Naive thymus-derived CD4-positive, alpha-beta T cell (primary cell): Measurements from ENCODE around the gene KRTAP3-2. TPM values are rescaled to one million over a fixed set of nuclear protein-coding genes. Genes with fewer than 3 reads are reported as not detected.

Source experiments
- ATAC-seq: fragments of 150-1000 bp; cut with Tn5 transposase; 2 replicates; pipeline ENCODE4 v1.10.0; 2021; ENCODE audit warnings: mild to moderate bottlenecking, moderate library complexity
- CTCF ChIA-PET: fragments of 350-600 bp; sonication (Branson Sonifier 250); formaldehyde crosslinking; loops from one replicate; lab custom pipeline; 2021; ENCODE audit warnings: antibody characterized with exemption; lab: Charles Lee
- POLR2A ChIA-PET: fragments of 350-600 bp; sonication (Branson Sonifier 250); formaldehyde crosslinking; loops from one replicate; lab custom pipeline; 2021; ENCODE audit warnings: antibody characterized with exemption, inconsistent platforms; lab: Charles Lee
- DNase-seq, 9 donors: peaks; one replicate each; pipeline versions ENCODE4 v3.0.0 to v3.0.0-alpha.2; 2020 to 2022; ENCODE audit warnings: mixed read lengths in 1 of 9
- H3K27ac ChIP-seq: one replicate; pipeline ENCODE4 v1.7.0; 2013; ENCODE audit warnings: mild to moderate bottlenecking, low read depth, low read length, moderate library complexity
- H3K27me3 ChIP-seq, 2 donors: one replicate each; pipeline ENCODE4 v1.7.0; 2013; ENCODE audit warnings: low read length in 2 of 2, mild to moderate bottlenecking in 2 of 2, moderate library complexity in 2 of 2; ENCODE audit not compliant: control insufficient read depth in 2 of 2, insufficient read depth in 2 of 2
- H3K36me3 ChIP-seq, 3 experiments: 1 replicate in 2 of 3; 2 replicates in 1 of 3; pipeline ENCODE4 v1.7.0; 2013; ENCODE audit warnings: low read length in 3 of 3, mild to moderate bottlenecking in 3 of 3, moderate library complexity in 1 of 3; ENCODE audit not compliant: insufficient read depth in 3 of 3, control insufficient read depth in 2 of 3
- H3K4me1 ChIP-seq, 2 donors: one replicate each; pipeline ENCODE4 v1.7.0; 2013; ENCODE audit warnings: low read length in 2 of 2, mild to moderate bottlenecking in 2 of 2, moderate library complexity in 1 of 2; ENCODE audit not compliant: control insufficient read depth in 2 of 2, insufficient read depth in 2 of 2
- H3K4me3 ChIP-seq: 2 replicates; pipeline ENCODE4 v1.7.0; 2013; ENCODE audit warnings: mild to moderate bottlenecking, low read length
- H3K9me3 ChIP-seq, 3 experiments: 1 replicate in 2 of 3; 2 replicates in 1 of 3; pipeline ENCODE4 v1.7.0; 2013; ENCODE audit warnings: low read length in 3 of 3; ENCODE audit not compliant: control insufficient read depth in 2 of 3
- H3K27ac Mint-ChIP-seq, 9 donors: one replicate each; pipeline ENCODE4 v1.8.0; 2020 to 2022; ENCODE audit warnings: mixed read lengths in 9 of 9, mild to moderate bottlenecking in 8 of 9, moderate library complexity in 5 of 9, inconsistent platforms in 2 of 9
- H3K27me3 Mint-ChIP-seq, 5 donors: one replicate each; pipeline ENCODE4 v1.8.0; 2021 to 2022; ENCODE audit warnings: mixed read lengths in 5 of 5, mild to moderate bottlenecking in 1 of 5
- H3K36me3 Mint-ChIP-seq, 5 donors: one replicate each; pipeline ENCODE4 v1.8.0; 2020 to 2022; ENCODE audit warnings: mixed read lengths in 5 of 5, mild to moderate bottlenecking in 3 of 5, inconsistent platforms in 1 of 5
- H3K4me1 Mint-ChIP-seq, 7 donors: one replicate each; pipeline ENCODE4 v1.8.0; 2020 to 2022; ENCODE audit warnings: mixed read lengths in 7 of 7, mild to moderate bottlenecking in 3 of 7, inconsistent platforms in 1 of 7
- H3K4me3 Mint-ChIP-seq, 10 donors: one replicate each; pipeline ENCODE4 v1.8.0; 2020 to 2022; ENCODE audit warnings: mild to moderate bottlenecking in 10 of 10, mixed read lengths in 10 of 10, moderate library complexity in 6 of 10, inconsistent platforms in 2 of 10
- H3K9me3 Mint-ChIP-seq, 11 donors: one replicate each; pipeline ENCODE4 v1.8.0; 2020 to 2022; ENCODE audit warnings: mixed read lengths in 11 of 11, mild to moderate bottlenecking in 4 of 11, inconsistent platforms in 1 of 11, moderate library complexity in 1 of 11
- intact Hi-C, 2 donors: fragments of 100-400 bp; cut with micrococcal nuclease; formaldehyde crosslinking; loops; one replicate each; pipeline ENCODE4 v1.15.1; 2023
- polyA plus RNA-seq, 2 donors: library from polyadenylated mRNA; unstranded; fragments of 300-500 nt; fragmentation: Illumina TruSeq; gene quantifications; one replicate each; pipeline ENCODE4 v1.2.3, GENCODE V29; 2021
- total RNA-seq, 6 experiments: library from RNA in 5 of 6; stranded (reverse) in 5 of 6; gene quantifications; 1 replicate in 5 of 6; 2 replicates in 1 of 6; pipeline ENCODE4 v1.2.3 and lab custom pipeline; 2021 to 2026

Gene KRTAP3-2
- total and polyA plus RNA-seq, 7 experiments from 2014 or later = not detected

- Mint-ChIP-seq H3K27me3 (peaks cover 10 to 18% (median 13%) of the 10 kb centered on the region in 5 donors), H3K27ac (no peak overlapping the region), H3K36me3 (peaks cover 0 to 3% (median 0%) of the 10 kb centered on the region in 5 donors), H3K4me1 (peaks cover 0 to 6% (median 0%) of the 10 kb centered on the region in 7 donors), H3K9me3 (peaks cover 0 to 3% (median 0%) of the 10 kb centered on the region in 11 donors), H3K4me3 (no peak overlapping the region)
- H3K36me3 ChIP-seq = no peaks in the 10 kb centered on the region
- no peaks in the 10 kb centered on the region for H3K27me3 ChIP-seq
- no peak overlapping the region for H3K27ac ChIP-seq
- H3K4me3 ChIP-seq = no peak overlapping the region
- DNase-seq (no peak), ATAC-seq (no peak)
- ChIA-PET POLR2A (no interaction called here), CTCF (no interaction called here)
- H3K4me1 ChIP-seq = no peaks in the 10 kb centered on the region
- no peaks in the 10 kb centered on the region for H3K9me3 ChIP-seq
- intact Hi-C loops = no loop called here
These were observed 39.6 kb downstream of the KRTAP3-2 start for GRCh38 chr17:40960144-40960543.

GRCh38 chr17:40958086-40958953, 41.4 kb downstream of the KRTAP3-2 start:
- POLR2A ChIA-PET = no interaction called here
- Histone ChIP-seq H3K27me3 (no peaks in the 10 kb centered on the region), H3K36me3 (no peaks in the 10 kb centered on the region), H3K4me1 (no peaks in the 10 kb centered on the region), H3K9me3 (no peaks in the 10 kb centered on the region), H3K27ac (no peak overlapping the region), H3K4me3 (no peak overlapping the region)
- H3K36me3 Mint-ChIP-seq = peaks cover 0 to 2% (median 0%) of the 10 kb centered on the region in 5 donors
- ATAC-seq = no peak
- CTCF ChIA-PET = no interaction called here
- no peak overlapping the region for H3K4me3 Mint-ChIP-seq
- no peak overlapping the region for H3K27ac Mint-ChIP-seq
- no peak for DNase-seq
- H3K4me1 Mint-ChIP-seq = peaks cover 0 to 6% (median 0%) of the 10 kb centered on the region in 7 donors
- intact Hi-C loops = no loop called here
- peaks cover 17 to 31% (median 28%) of the 10 kb centered on the region in 5 donors for H3K27me3 Mint-ChIP-seq
- H3K9me3 Mint-ChIP-seq = peaks cover 0 to 2% (median 0%) of the 10 kb centered on the region in 11 donors

- H3K4me3 ChIP-seq = no peak overlapping the region
- no peak overlapping the region for H3K27ac ChIP-seq
- ChIA-PET POLR2A (no interaction called here), CTCF (no interaction called here)
- Mint-ChIP-seq H3K27ac (no peak overlapping the region), H3K4me1 (peaks cover 0 to 6% (median 0%) of the 10 kb centered on the region in 7 donors), H3K27me3 (peaks cover 18 to 41% (median 36%) of the 10 kb centered on the region in 5 donors), H3K9me3 (peaks cover 0 to 1% (median 0%) of the 10 kb centered on the region in 11 donors), H3K4me3 (no peak overlapping the region), H3K36me3 (no peaks in the 10 kb centered on the region)
- ATAC-seq (no peak), DNase-seq (no peak)
- no peaks in the 10 kb centered on the region for H3K9me3 ChIP-seq
- no peaks in the 10 kb centered on the region for H3K36me3 ChIP-seq
- H3K27me3 ChIP-seq = no peaks in the 10 kb centered on the region
- H3K4me1 ChIP-seq = no peaks in the 10 kb centered on the region
- intact Hi-C loops = no loop called here
These were observed 43.1 kb downstream of the KRTAP3-2 start for GRCh38 chr17:40956401-40957254.

DNA sequence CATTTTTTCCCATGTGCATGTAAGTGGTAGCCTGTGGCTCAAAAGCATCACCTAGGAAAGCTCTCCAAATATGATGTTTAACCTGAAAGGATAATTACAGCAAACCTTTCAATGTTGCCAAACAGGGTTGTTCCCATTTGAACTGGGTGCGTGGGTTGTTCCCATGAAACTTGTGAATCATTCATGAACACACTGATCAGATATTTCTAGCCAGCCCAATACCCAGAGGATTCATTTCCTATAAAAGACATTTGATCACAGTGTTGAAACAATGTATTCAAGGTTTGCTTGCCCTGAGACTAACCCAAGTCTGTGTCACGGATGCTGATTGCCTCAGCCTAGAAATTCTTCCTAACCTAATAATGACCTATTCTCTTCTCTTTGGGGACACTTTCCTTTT, 45.8 kb downstream of the KRTAP3-2 start:
- no peak for DNase-seq

GRCh38 chr17:40952661-40953060, 47.0 kb downstream of the KRTAP3-2 start:
- POLR2A ChIA-PET = interaction anchor here (0.6 kb wide), 1 partner anchor 495 kb away, joined by 3 read pairs; no protein-coding TSS in a partner anchor

More for the DNA sequence above, 45.8 kb downstream of the KRTAP3-2 start:
- Histone ChIP-seq H3K27me3 (no peaks in the 10 kb centered on the region), H3K4me1 (no peaks in the 10 kb centered on the region), H3K4me3 (no peak overlapping the region), H3K9me3 (no peaks in the 10 kb centered on the region), H3K27ac (no peak overlapping the region), H3K36me3 (no peaks in the 10 kb centered on the region)
- Mint-ChIP-seq H3K9me3 (peaks cover 0 to 1% (median 0%) of the 10 kb centered on the region in 11 donors), H3K27me3 (peaks cover 36 to 56% (median 49%) of the 10 kb centered on the region in 5 donors), H3K36me3 (no peaks in the 10 kb centered on the region), H3K4me3 (no peak overlapping the region), H3K27ac (no peak overlapping the region), H3K4me1 (no peaks in the 10 kb centered on the region)
- intact Hi-C loops = no loop called here
- POLR2A ChIA-PET = no interaction called here
- no peak for ATAC-seq
- CTCF ChIA-PET = no interaction called here

GRCh38 chr17:40952154-40952553, 47.6 kb downstream of the KRTAP3-2 start:
- DNase-seq (no peak), ATAC-seq (no peak)
- H3K27me3 Mint-ChIP-seq = peaks cover 42 to 71% (median 64%) of the 10 kb centered on the region in 5 donors
- no peaks in the 10 kb centered on the region for H3K36me3 Mint-ChIP-seq
- H3K27ac Mint-ChIP-seq = no peak overlapping the region
- H3K4me1 Mint-ChIP-seq = no peaks in the 10 kb centered on the region
- H3K9me3 Mint-ChIP-seq = peaks cover 0 to 1% (median 0%) of the 10 kb centered on the region in 11 donors
- no peaks in the 10 kb centered on the region for H3K36me3 ChIP-seq
- no peaks in the 10 kb centered on the region for H3K27me3 ChIP-seq
- intact Hi-C loops = no loop called here
- ChIA-PET CTCF (interaction anchor here (1.0 kb wide), 1 partner anchor 696 kb away, joined by 3 read pairs; no protein-coding TSS in a partner anchor), POLR2A (interaction anchor here (0.6 to 0.7 kb wide), 3 partner anchors 339 to 1190 kb away, joined by 3 read pairs; no protein-coding TSS in a partner anchor)
- H3K27ac ChIP-seq = no peak overlapping the region
- no peaks in the 10 kb centered on the region for H3K4me1 ChIP-seq
- no peak overlapping the region for H3K4me3 Mint-ChIP-seq
- no peaks in the 10 kb centered on the region for H3K9me3 ChIP-seq
- no peak overlapping the region for H3K4me3 ChIP-seq

More at GRCh38 chr17:40952661-40953060, 47.0 kb downstream of the KRTAP3-2 start:
- Histone ChIP-seq H3K36me3 (no peaks in the 10 kb centered on the region), H3K9me3 (no peaks in the 10 kb centered on the region), H3K27me3 (no peaks in the 10 kb centered on the region), H3K4me3 (no peak overlapping the region), H3K27ac (no peak overlapping the region), H3K4me1 (no peaks in the 10 kb centered on the region)
- Mint-ChIP-seq H3K9me3 (peaks cover 0 to 1% (median 0%) of the 10 kb centered on the region in 11 donors), H3K36me3 (no peaks in the 10 kb centered on the region), H3K27ac (no peak overlapping the region), H3K4me3 (no peak overlapping the region), H3K4me1 (no peaks in the 10 kb centered on the region), H3K27me3 (peaks cover 39 to 68% (median 60%) of the 10 kb centered on the region in 5 donors)
- intact Hi-C loops = no loop called here
- ATAC-seq (peak; percentile 31), DNase-seq (no peak)
- CTCF ChIA-PET = interaction anchor here (1.0 kb wide), 1 partner anchor 696 kb away, joined by 3 read pairs; no protein-coding TSS in a partner anchor
